ENCODE measurements around the gene GSTM5. TPM values are rescaled to one million over a fixed set of nuclear protein-coding genes. Genes with fewer than 3 reads are reported as not detected.

The GSTM5 gene
- total and polyA plus RNA-seq, 2 of the 13 experiments (the other 11 are each of a cell fraction or from before 2014, with no cell fraction given), result not detected

DNA sequence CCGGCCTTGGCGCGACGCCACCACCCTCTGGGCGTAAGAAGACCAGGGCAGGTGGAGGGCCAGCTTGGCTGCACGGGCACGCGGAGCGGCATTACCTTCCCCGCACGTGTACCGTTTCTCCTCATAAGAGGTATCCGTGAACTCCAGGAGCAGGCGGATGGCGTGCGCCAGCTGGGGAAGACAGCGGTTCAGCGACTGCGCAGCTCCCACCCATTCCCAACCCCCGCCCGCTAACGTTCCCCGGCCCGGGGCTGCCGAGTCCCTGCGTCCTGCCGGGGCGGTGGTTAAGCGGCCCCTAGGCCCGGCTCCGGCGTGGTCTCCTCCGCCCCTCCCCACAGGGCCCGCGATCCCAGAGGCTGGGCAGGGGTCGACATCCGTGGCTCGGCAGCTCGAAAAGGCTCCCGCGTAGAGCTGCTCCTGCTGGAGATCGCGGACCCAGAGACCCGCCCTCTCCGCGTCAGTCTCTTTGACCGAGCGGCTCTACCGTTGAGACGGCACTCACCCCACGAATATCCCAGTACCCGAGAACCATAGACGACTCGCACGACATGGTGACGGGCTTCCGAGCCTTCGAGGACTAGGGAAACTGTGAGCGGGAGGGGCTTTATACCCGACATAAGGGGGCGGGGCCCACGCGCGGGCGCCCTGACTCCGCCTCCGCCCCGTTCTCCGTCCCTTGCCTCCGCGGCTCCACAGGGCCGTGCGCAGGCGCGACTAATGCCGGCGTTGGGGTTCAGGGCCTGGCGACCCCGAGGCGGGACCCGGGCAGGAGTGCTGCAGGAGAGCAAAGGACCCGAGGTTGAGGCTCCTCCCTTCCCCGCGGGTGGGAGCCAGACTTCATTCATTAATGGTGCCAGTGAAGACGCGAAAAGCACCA is 27.9 kb downstream of the GSTM5 start (continued):
- TF ChIP-seq RARG (CRISPR knock-in tag; IDR thresholded peaks at IDR 0.05; ENCODE audit: low read depth) (no peak), BORCS8-MEF2B (CRISPR knock-in tag; IDR thresholded peaks at IDR 0.05) (peak; percentile 48; the same call in 1 of the 2 replicates), PCBP2 (optimal IDR thresholded peaks at IDR 0.05; ENCODE audit: low read depth, low read length, poor library complexity, severe bottlenecking) (no peak), NCOA1 (CRISPR knock-in tag; IDR thresholded peaks at IDR 0.05) (no peak), KLF15 (CRISPR knock-in tag; IDR thresholded peaks at IDR 0.05; ENCODE audit: borderline replicate concordance) (no peak), DMAP1 (CRISPR knock-in tag; IDR thresholded peaks at IDR 0.05) (no peak), RORA (CRISPR knock-in tag; IDR thresholded peaks at IDR 0.05) (no peak), ZNF30 (CRISPR knock-in tag; IDR thresholded peaks at IDR 0.05) (no peak), CC2D1A (CRISPR knock-in tag; IDR thresholded peaks at IDR 0.05) (0 out of 2 replicates have a peak, but pooled peaks have one; percentile 57), HNRNPUL1 (IDR thresholded peaks at IDR 0.05; ENCODE audit: low read depth, low read length) (no peak), ZNF230 (CRISPR knock-in tag; IDR thresholded peaks at IDR 0.05) (peak; percentile 26), HNF4A (CRISPR knock-in tag; IDR thresholded peaks at IDR 0.05) (no peak), SIN3A (IDR thresholded peaks at IDR 0.05; ENCODE audit: borderline replicate concordance, low read depth, low read length) (peak; percentile 53; the same call in 1 of the 2 replicates), MYC (CRISPR knock-in tag; IDR thresholded peaks at IDR 0.05; ENCODE audit: borderline replicate concordance) (peak; percentile 54; the same call in 1 of the 2 replicates), GATA4 (IDR thresholded peaks at IDR 0.05; ENCODE audit: borderline replicate concordance, low read depth) (peak; percentile 72; the same call in 1 of the 2 replicates), ATF7 (IDR thresholded peaks at IDR 0.05) (no peak), ATF7 (CRISPR knock-in tag; IDR thresholded peaks at IDR 0.05) (no peak), ZNF883 (CRISPR knock-in tag; IDR thresholded peaks at IDR 0.05; ENCODE audit: not compliant biosample characterization) (no peak), ARHGAP35 (CRISPR knock-in tag; IDR thresholded peaks at IDR 0.05; ENCODE audit: borderline replicate concordance) (no peak), SALL2 (CRISPR knock-in tag; IDR thresholded peaks at IDR 0.05) (no peak; the same call in 1 of the 2 replicates), ZNF7 (CRISPR knock-in tag; IDR thresholded peaks at IDR 0.05) (no peak), ZFYVE20 (CRISPR knock-in tag; IDR thresholded peaks at IDR 0.05; ENCODE audit: borderline replicate concordance, low read depth) (peak; percentile 27), ZNF598 (CRISPR knock-in tag; IDR thresholded peaks at IDR 0.05; ENCODE audit: borderline replicate concordance) (no peak)
- TF ChIP-seq, protein P1, sequence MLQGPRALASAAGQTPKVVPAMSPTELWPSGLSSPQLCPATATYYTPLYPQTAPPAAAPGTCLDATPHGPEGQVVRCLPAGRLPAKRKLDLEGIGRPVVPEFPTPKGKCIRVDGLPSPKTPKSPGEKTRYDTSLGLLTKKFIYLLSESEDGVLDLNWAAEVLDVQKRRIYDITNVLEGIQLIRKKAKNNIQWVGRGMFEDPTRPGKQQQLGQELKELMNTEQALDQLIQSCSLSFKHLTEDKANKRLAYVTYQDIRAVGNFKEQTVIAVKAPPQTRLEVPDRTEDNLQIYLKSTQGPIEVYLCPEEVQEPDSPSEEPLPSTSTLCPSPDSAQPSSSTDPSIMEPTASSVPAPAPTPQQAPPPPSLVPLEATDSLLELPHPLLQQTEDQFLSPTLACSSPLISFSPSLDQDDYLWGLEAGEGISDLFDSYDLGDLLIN (CRISPR knock-in tag; IDR thresholded peaks at IDR 0.05; ENCODE audit: borderline replicate concordance), result no peak
- TF ChIP-seq, protein P2, sequence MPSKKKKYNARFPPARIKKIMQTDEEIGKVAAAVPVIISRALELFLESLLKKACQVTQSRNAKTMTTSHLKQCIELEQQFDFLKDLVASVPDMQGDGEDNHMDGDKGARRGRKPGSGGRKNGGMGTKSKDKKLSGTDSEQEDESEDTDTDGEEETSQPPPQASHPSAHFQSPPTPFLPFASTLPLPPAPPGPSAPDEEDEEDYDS (CRISPR knock-in tag; IDR thresholded peaks at IDR 0.05), result peak; percentile 98
- TF ChIP-seq, protein P3, sequence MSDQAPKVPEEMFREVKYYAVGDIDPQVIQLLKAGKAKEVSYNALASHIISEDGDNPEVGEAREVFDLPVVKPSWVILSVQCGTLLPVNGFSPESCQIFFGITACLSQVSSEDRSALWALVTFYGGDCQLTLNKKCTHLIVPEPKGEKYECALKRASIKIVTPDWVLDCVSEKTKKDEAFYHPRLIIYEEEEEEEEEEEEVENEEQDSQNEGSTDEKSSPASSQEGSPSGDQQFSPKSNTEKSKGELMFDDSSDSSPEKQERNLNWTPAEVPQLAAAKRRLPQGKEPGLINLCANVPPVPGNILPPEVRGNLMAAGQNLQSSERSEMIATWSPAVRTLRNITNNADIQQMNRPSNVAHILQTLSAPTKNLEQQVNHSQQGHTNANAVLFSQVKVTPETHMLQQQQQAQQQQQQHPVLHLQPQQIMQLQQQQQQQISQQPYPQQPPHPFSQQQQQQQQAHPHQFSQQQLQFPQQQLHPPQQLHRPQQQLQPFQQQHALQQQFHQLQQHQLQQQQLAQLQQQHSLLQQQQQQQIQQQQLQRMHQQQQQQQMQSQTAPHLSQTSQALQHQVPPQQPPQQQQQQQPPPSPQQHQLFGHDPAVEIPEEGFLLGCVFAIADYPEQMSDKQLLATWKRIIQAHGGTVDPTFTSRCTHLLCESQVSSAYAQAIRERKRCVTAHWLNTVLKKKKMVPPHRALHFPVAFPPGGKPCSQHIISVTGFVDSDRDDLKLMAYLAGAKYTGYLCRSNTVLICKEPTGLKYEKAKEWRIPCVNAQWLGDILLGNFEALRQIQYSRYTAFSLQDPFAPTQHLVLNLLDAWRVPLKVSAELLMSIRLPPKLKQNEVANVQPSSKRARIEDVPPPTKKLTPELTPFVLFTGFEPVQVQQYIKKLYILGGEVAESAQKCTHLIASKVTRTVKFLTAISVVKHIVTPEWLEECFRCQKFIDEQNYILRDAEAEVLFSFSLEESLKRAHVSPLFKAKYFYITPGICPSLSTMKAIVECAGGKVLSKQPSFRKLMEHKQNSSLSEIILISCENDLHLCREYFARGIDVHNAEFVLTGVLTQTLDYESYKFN (CRISPR knock-in tag; conservative IDR thresholded peaks at IDR 0.05), result peak; percentile 51; the same call in 1 of the 2 replicates

Measured in HepG2 (cell line).